Heart right ventricle (tissue), 16 donors: ENCODE data around the gene PSTK. TPM values are rescaled to one million over a fixed set of nuclear protein-coding genes. Genes with fewer than 3 reads are reported as not detected.

Experiments
- ATAC-seq, 8 donors: fragments of 200-7000 bp; cut with Tn5 transposase; one replicate each; pipeline ENCODE4 v1.9.1; 2020; ENCODE audit warnings: mild to moderate bottlenecking in 8 of 8, moderate library complexity in 8 of 8, moderate number of reproducible peaks in 1 of 8
- DNase-seq, 2 donors: peaks; one replicate each; pipeline ENCODE4 v3.0.0-alpha.2; 2020
- H3K27ac ChIP-seq, 10 donors: fragments of 200-600 bp; sonication (generic) in 2 of 10; one replicate each; pipeline versions ENCODE4 v1.5.0 to v1.8.0; 2020 to 2022; ENCODE audit warnings: mild to moderate bottlenecking in 3 of 10
- H3K27me3 ChIP-seq, 7 donors: fragments of 200-600 bp; one replicate each; pipeline ENCODE4 v1.8.0; 2021 to 2022; ENCODE audit warnings: mild to moderate bottlenecking in 2 of 7
- H3K36me3 ChIP-seq, 9 donors: fragments of 200-600 bp; sonication (generic) in 1 of 9; one replicate each; pipeline versions ENCODE4 v1.5.0 to v1.8.0; 2020 to 2022; ENCODE audit warnings: mild to moderate bottlenecking in 2 of 9
- H3K4me1 ChIP-seq, 9 donors: fragments of 200-600 bp; sonication (generic) in 1 of 9; one replicate each; pipeline versions ENCODE4 v1.5.0 to v1.8.0; 2020 to 2022; ENCODE audit warnings: mild to moderate bottlenecking in 4 of 9
- H3K4me3 ChIP-seq, 10 donors: fragments of 200-600 bp; sonication (generic) in 2 of 10; one replicate each; pipeline versions ENCODE4 v1.5.0 to v1.8.0; 2020 to 2022; ENCODE audit warnings: mild to moderate bottlenecking in 7 of 10, moderate library complexity in 2 of 10
- H3K9me3 ChIP-seq, 11 donors: fragments of 200-600 bp in 10 of 11; sonication (generic) in 2 of 11; one replicate each; pipeline versions ENCODE4 v1.5.0 to v1.8.0; 2013 to 2022; ENCODE audit warnings: mild to moderate bottlenecking in 2 of 11, control low read depth in 1 of 11, moderate library complexity in 1 of 11
- WGBS, 2 donors: extraction: QIAGEN DNeasy Blood & Tissue Kit; methylation state at CpG; one replicate each; pipeline ENCODE4 v1.1.7; 2013; ENCODE audit warnings: inconsistent platforms in 1 of 2; 5-methylcytosine and 5-hydroxymethylcytosine counted together
- intact Hi-C, 10 donors: fragments of 100-400 bp; cut with DNase I; formaldehyde crosslinking; loops; one replicate each; pipeline versions ENCODE4 v1.11.1 to v1.14.2; 2022
- polyA plus RNA-seq, 2 donors: library from polyadenylated mRNA; stranded (reverse); fragments of 200-250 nt; gene quantifications; one replicate each; pipeline ENCODE4 v1.2.3, GENCODE V29; 2013
- total RNA-seq, 10 donors: library from RNA; stranded (reverse); fragmentation: NEBNext Ultra II Directional in 3 of 10; extraction: Animal tissue kit (Norgen Biotek cat#: 25700) in 3 of 10; gene quantifications; one replicate each; pipeline versions ENCODE4 v1.2.1 to v1.2.4, GENCODE V29; 2021 to 2023
- TF ChIP-seq, protein P1 (sequence below), 9 donors: fragments of 200-600 bp; sonication (generic) in 2 of 9; IDR thresholded peaks; one replicate each; pipeline versions ENCODE4 v1.5.0 to v1.8.0; 2021 to 2022; ENCODE audit warnings: antibody characterized with exemption in 9 of 9, mild to moderate bottlenecking in 5 of 9, moderate library complexity in 1 of 9
- donor health status: Arrhythmogenic right ventricular cardiomyopathy.
- donor health status: ischemic (EF 13 %, LVEDD 7.1; RV severe dilation, severe dysfunction).
- donor health status: healthy with polysubstance abuse.
- donor health status: DM: no; HTN: yes; CAD: no.
- donor health status: DM: no; HTN: no; CAD: no.
- donor health status: ischemic (EF 25% LVEDD 6.9; RV normal size, moderate dysfunction).
- donor health status: ischemic (EF 25% LVEDD 5.7; RV mildly dilated, moderate dysfunction).
- donor health status: healthy.
- donor health status: DM: yes; HTN: yes; CAD: no.
- donor health status: Ischemic cardiomyopathy.
- donor health status: ischemic (EF 35%, LVEDD 5.7; RV mildly dilated, moderate dysfunction).
- donor health status: nonischemic (EF 11% LVEDD 7.7; RV severe dilation, severe dysfunction).
- donor health status: DM: yes; HTN: yes; CAD: no.
- donor health status: PGD.
- donor health status: ischemic (EF 29% LVEDD 5.4; RV normal size, mild dysfunction).
- donor health status: nonischemic (EF 23%, LVEDD 6.1; RV moderate dilation, normal function).

Gene PSTK
- total and polyA plus RNA-seq, 12 donors: 1.4 to 3.8 (median 2.2) TPM

DNA sequence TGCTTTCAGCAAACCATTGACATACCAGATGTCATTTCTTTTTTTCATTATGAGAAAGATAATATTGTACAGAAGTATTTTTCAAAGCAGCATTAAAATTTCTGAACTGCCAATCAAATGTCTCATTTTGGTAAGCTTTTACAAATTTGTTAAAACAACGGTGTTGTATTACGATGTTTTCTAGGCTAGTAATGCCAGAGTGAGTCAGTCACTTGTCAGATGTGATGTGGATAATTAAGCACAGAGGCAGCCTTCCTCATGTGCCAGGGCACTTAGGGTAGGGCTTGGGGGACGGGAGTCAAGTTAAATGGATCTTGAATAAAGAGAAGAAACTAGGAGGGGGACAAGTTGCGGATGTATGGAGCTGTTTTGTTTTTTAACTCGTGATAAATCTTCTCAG is 10.1 kb downstream of the PSTK start:
- Histone ChIP-seq H3K4me1 (no peaks in the 10 kb centered on the region), H3K4me3 (no peak overlapping the region), H3K36me3 (peaks cover 0 to 68% (median 14%) of the 10 kb centered on the region in 9 donors), H3K9me3 (no peaks in the 10 kb centered on the region), H3K27ac (no peak overlapping the region), H3K27me3 (no peaks in the 10 kb centered on the region)
- intact Hi-C loops: no loop called here
- DNase-seq (no peak), ATAC-seq (no peak)
- 65 to 70% methylated on average over 5 of the region's 5 CpGs for WGBS, 2 donors
- TF ChIP-seq, protein P1, sequence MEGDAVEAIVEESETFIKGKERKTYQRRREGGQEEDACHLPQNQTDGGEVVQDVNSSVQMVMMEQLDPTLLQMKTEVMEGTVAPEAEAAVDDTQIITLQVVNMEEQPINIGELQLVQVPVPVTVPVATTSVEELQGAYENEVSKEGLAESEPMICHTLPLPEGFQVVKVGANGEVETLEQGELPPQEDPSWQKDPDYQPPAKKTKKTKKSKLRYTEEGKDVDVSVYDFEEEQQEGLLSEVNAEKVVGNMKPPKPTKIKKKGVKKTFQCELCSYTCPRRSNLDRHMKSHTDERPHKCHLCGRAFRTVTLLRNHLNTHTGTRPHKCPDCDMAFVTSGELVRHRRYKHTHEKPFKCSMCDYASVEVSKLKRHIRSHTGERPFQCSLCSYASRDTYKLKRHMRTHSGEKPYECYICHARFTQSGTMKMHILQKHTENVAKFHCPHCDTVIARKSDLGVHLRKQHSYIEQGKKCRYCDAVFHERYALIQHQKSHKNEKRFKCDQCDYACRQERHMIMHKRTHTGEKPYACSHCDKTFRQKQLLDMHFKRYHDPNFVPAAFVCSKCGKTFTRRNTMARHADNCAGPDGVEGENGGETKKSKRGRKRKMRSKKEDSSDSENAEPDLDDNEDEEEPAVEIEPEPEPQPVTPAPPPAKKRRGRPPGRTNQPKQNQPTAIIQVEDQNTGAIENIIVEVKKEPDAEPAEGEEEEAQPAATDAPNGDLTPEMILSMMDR (IDR thresholded peaks at IDR 0.05): no peak

DNA sequence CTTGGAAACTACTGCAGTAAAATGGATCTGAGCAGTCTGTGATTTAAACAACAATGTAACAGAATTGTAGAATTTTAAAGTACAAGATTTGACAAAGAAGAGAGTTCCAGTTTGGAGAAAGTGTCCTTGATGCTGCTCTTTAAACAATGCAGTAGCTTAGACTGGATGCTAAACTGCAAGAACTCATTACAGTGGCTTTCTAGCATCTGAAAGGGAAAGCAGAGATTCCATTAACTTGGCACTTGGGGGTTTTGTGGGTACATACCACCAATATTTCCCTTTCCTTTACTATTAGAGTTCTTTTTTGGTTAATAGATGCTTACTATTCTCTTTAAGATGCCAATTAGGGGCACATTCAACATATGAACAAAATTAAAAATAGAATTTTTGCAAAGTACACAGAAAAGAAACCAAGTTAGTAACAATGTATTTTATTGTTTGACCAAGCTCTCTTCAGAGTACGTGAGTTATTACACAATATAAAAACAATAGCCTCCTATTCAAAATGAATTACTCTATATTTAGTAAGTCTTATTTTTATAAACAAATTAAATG is 11.9 kb downstream of the PSTK start:
- H3K27me3 ChIP-seq: no peaks in the 10 kb centered on the region
- TF ChIP-seq, protein P1 (IDR thresholded peaks at IDR 0.05): no peak
- DNase-seq (no peak), ATAC-seq (no peak)
- H3K36me3 ChIP-seq: peaks cover 0 to 85% (median 14%) of the 10 kb centered on the region in 9 donors
- H3K27ac ChIP-seq: no peak overlapping the region
- no peak overlapping the region for H3K4me3 ChIP-seq
- H3K4me1 ChIP-seq: no peaks in the 10 kb centered on the region
- intact Hi-C loops: no loop called here
- no peaks in the 10 kb centered on the region for H3K9me3 ChIP-seq
- WGBS, 2 donors: 80 to 91% methylated on average over 1 of the region's 1 CpG

DNA sequence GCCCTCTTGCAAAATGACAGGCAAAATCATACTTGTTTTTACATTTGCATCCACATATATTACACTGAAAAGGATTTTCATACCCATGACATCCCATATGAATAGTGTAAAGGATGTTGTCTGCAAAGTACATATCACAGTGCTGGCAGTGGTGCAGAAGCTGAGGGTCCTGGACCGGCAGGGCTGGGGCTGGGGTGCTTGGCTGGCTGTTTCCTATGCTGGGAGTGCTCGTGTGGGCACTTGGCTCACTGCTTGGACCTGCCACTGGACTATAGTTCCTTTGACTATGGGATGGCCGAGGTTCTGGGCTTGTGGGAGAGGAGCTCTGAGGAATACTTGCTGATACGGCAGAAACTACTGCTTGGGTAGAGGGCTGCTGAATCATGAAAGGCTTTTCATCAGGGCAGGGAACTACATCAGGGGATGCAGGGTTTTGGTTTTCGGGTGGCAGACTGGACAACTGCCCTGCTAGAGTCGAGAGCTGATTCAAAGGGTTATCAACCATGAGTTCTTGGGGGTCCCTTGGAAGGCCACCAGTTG is 13.7 kb downstream of the PSTK start:
- Histone ChIP-seq H3K27me3 (no peaks in the 10 kb centered on the region), H3K4me3 (no peak overlapping the region), H3K27ac (no peak overlapping the region), H3K9me3 (no peaks in the 10 kb centered on the region), H3K4me1 (peaks cover 0 to 5% (median under 1%) of the 10 kb centered on the region in 9 donors), H3K36me3 (peaks cover 0 to 91% (median 24%) of the 10 kb centered on the region in 9 donors)
- DNase-seq (no peak), ATAC-seq (no peak)
- intact Hi-C loops: no loop called here
- TF ChIP-seq, protein P1 (IDR thresholded peaks at IDR 0.05): no peak
- WGBS, 2 donors: 92 to 96% methylated on average over 6 of the region's 6 CpGs

DNA sequence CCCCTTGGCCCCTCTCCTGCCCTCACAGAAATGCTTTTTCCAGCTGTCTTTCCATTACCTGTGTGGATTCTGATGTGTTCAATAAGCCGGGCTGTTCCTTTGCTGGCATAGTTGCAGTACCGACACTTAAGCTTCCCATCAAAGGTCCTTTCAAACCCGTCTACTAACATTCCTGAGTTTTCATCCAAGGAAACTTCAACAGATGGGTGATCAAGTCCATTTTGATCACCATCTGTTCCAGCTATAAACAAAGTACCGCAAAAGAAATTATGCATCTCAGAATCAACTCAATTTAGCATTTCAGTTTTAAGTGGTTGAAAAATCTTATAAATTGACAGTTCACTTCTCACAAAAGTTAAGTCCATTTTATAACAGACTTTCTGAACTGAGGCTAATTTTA is 15.7 kb downstream of the PSTK start:
- no peaks in the 10 kb centered on the region for H3K9me3 ChIP-seq
- 90 to 92% methylated on average over 4 of the region's 4 CpGs for WGBS, 2 donors
- TF ChIP-seq, protein P1 (IDR thresholded peaks at IDR 0.05): no peak

More for the DNA sequence above, 15.7 kb downstream of the PSTK start:
- intact Hi-C loops: no loop called here
- Histone ChIP-seq H3K4me3 (no peak overlapping the region), H3K4me1 (peaks cover 0 to 23% (median 11%) of the 10 kb centered on the region in 9 donors), H3K27ac (no peak overlapping the region), H3K36me3 (peaks cover 0 to 75% (median 24%) of the 10 kb centered on the region in 9 donors), H3K27me3 (no peaks in the 10 kb centered on the region)
- DNase-seq (no peak), ATAC-seq (no peak)
